NCI-H345 treated with DMSO at 0.1 percent for 48 hours (cell line): ENCODE data around the gene ST8SIA3.
"Not testable (repeated sequence)": the region's sequence is repeated elsewhere in the genome, so short reads cannot be mapped to it uniquely, and the experiment has no call there.

Experiments used
- DNase-seq: peaks from one replicate; lab custom pipeline; 2025; ENCODE audit not compliant: unreplicated experiment; lab: John Stamatoyannopoulos, UW

Gene ST8SIA3

DNA sequence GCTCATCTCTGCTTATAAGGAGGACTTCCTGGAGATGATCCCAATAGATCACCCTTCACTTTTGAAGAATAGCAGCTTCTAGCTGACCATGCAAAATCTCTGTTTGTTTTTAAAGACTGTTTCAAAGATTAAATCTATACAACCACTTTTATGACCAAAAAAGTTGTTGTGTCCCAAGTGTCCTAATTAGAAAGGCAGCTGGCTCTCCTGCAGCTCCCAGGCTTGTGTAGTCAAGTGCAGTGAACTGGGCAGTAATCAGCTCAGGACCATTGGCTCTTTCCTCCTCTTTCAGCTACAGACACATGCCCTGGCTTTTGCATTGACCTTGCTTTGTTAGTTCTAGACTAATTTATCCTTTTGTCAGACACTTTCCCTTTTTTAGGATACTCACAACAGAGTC, 10.4 kb downstream of the ST8SIA3 start:
- no peak for DNase-seq

DNA sequence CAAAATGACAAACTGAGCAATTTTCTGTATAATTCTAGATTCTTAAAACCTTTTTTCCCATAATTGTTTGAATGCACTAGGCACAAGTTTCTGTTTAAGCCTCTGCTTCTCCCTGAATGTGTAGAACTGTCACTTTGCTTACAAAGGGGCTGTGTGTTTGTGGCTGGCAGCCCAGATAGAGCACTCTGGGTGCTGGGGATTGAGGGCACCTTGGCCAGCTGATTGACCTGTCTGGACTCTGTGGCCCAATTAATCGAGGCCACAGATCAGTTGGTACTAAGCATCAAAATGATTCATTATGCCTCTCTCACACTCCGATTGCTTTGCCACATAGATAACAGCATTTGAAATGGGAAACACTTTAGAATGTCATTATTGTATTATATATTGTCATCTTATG, 12.1 kb downstream of the ST8SIA3 start:
- no peak for DNase-seq

DNA sequence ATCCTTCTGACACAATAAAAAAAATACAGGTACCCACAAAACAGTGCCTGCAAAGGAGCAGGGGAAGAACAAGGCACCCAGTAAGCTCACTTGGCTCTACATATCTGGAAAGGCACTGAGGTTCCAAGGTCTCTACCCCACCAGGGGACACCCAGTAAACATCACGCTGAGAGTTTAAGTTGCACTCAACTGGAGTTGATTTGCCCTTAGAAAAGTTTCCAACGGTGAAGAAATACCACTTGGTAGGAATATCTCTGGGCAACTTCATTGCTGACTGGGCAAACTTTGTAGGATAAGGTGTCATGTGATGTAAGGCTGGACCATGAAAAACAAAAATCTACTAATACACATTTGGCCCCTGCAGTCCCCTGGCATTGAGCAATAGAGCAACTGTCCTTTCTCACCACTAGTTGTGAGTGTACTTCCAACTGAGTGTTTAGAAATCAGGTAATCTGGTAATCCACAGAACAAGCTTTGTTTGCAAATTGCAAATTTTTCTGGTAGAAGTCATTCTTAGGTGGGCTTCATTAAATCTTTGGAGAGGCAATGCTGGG, 14.2 kb downstream of the ST8SIA3 start:
- DNase-seq: no peak

DNA sequence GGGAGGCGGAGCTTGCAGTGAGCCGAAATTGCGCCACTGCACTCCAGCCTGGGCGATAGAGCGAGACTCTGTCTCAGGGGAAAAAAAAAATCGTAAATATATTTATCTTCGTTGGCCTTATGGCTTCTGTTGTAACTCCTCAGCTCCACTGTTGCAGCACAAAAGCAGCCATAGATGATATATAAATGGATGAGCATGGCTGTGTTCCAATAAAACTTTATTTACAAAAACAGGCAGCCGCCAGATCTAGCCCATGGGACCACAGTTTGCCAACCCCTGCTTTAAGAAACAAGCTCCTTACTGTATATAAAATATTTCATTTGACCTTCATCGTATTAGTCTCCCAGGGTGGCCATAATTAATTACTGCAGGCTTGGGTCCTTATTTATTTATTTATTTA, 20.1 kb downstream of the ST8SIA3 start:
- DNase-seq: no peak

DNA sequence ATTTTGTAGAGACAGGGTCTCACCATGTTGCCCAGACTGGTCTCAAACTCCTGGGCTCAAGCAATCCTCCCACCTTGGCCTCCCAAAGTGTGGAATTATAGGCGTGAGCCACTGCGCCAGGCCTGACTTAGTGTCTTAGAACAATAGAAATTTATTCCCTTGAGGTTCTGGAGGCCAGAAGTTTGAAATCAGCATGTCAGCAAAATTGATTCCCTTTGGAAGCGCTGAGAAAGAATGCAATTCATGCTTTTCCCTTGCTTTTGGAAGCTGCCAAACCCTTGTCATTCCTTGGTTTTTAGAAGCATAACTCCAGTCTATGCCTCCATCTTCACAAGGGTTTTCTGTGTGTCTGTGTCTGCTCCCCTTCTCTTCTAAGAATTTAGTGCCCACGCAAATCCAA, 20.7 kb downstream of the ST8SIA3 start:
- no peak for DNase-seq

DNA sequence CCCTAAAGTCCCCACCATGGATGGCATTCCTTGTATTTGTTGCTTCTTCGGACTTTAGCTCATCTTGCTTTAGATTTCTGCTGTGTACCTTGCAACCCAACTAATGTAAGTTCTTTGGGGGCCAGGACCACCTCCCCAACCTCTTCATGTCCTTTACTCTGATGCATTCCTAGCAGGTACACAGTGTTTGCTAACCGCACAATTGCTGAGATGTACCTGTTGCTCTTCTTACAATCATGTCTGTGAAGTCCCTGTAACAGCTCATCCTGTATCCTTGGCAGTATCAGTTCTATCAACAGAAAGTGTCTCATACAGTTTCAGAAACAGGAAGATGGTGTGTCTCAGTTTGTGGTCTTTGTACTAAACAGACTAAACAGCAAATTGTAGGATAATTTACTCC, 24.1 kb downstream of the ST8SIA3 start:
- no peak for DNase-seq

DNA sequence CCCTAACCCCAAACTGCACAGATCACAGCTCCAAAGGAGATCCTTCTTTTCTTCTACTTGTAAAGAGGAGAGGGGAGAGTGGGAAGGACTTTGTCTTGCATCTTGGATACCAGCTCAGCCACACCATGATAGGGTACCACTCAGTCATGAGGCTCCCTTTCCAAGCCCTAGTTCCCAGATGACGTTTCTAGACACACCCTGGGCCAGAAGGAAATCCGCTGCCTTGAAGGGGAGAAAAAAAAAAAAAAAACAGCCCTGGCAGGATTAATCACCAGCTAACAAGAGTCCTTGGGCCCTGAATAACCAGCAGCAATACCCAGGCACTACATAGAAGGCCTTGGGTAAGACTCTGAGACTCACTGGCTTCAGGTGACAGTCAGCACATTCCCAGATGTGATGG, 36.9 kb downstream of the ST8SIA3 start:
- DNase-seq: no peak

DNA sequence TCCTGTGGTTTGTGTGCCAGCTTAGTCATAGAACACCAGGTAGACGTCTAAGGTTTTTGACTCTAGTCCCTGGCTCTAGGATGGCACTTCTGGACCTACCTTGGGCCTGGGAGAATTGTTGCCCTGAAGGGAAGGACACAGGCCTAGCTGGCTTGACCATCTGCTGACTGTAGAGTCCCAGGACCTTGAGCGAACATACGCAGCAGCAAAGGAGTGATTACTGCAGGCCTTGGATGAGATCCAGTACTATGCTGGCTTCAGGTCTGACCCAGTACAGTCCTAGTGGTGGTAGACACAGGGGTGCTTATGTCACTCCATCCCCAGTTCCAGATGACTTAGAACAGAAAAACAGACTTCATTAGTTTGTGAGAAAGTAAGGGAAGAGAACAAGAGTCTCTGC, 37.7 kb downstream of the ST8SIA3 start:
- no peak for DNase-seq

DNA sequence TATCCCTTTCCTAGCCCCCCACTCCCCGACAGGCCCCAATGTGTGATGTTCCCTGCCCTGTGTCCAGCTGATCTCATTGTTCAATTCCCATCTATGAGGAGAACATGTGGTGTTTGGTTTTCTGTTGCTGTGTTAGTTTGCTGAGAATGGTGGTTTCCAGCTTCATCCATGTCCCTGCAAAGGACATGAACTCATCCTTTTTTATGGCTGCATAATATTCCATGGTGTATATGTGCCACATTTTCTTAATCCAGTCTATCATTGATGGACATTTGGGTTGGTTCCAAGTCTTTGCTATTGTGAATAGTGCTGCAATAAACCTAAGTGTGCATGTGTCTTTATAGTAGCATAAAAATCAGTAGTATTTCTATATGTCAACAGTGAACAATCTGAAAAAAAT, 42.4 kb downstream of the ST8SIA3 start:
- DNase-seq: not testable (repeated sequence)

DNA sequence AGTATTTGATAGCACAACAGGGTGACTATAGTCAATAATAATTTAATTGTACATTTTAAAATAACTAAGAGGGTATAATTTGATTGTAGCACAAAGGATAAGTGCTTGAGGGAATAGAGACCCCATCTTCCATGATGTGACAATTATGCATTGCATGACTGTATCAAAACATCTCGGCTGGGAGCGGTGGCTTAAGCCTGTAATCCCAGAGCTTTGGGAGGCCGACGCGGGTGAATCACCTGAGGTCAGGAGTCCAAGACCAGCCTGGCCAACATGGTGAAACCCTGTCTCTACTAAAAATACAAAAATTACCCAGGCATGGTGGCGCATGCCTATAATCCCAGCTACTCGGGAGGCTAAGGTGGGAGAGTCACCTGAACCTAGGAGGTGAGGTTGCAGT, 44.5 kb downstream of the ST8SIA3 start:
- DNase-seq: not testable (repeated sequence)

DNA sequence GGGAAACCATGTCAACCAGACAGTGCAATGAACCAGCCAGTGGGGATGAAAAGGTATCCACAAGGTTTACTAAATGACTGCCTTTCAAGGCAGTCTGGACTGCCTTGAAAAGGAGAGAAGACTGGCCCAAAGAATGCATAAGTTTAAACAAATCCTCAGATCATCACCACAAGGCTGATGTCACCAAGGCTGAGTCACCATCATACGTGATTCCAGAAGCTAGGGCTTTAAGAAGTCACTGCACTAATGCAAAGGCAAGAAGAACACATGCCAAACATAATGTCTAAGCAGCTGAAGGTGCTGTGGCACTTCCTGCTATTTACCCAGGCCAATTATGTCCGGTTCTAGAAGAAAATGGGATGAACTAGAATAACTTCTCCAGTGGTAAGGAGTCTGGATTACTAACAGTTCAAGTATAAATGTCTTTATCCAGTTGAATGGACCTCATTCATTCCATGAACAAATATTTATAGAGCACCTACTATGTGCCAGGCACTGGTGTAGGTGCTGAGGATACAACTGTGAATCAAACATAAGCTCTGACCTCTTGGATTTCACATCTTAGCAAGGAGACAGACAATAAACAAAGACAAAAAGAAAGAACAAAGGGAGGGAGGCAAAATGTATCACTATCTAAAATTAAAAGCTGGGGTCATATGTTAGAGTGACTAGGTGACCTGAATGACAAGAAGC, 45.2 kb downstream of the ST8SIA3 start:
- DNase-seq: no peak

DNA sequence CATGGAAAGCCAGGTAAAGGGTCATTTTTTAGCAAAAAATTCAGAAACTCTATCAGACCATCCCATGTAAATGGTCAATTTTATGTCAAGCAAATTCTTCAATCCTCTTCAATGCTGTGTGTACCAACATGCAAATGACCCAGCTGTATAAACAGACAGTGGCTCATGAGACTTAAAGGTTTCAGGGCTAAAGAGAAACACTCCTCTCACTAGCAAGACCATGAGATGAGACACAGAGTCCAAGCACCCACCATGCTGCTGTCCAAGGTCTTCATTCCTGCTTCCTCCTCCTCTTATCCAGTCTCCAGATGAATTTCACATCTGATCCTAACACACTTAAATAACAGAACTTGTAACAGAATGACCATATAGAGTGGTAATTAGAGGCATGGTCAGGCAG, 52.0 kb downstream of the ST8SIA3 start:
- DNase-seq: no peak

DNA sequence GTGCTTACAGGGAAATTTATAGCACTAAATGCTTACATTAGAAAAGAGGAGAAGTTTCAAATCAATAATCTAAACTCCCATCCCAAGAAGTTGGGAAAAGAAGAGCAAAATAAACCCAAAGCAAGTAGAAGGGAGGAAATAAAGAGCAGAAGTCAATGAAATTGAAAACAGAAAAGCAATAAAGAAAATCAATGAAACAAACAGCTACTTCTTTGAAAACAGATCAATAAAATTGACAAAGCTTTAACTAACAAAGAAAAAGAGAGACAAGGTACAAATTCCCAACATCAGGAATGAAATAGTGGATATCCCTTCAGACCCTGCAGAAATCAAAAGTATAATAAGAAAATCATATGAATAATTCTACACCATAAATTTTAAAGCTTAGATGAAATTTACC, 57.3 kb downstream of the ST8SIA3 start:
- DNase-seq: no peak

DNA sequence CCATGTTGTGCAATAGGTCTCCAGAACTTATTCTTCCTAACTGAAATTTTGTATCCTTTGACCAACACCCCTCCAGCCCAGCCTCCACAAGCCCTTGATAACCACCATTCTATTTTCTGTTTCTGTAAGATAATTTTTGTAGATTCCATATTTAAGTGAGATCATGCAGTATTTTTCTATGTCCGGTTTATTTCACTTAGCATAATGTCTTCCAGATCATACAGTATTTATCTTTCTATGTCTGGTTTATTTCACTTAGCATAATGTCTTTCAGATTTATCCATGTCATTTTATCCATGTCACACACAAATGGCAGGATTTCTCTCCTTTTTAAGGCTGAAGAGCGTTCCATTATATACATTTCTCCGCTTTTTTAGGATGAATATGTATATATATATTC, 58.4 kb downstream of the ST8SIA3 start:
- DNase-seq: no peak

DNA sequence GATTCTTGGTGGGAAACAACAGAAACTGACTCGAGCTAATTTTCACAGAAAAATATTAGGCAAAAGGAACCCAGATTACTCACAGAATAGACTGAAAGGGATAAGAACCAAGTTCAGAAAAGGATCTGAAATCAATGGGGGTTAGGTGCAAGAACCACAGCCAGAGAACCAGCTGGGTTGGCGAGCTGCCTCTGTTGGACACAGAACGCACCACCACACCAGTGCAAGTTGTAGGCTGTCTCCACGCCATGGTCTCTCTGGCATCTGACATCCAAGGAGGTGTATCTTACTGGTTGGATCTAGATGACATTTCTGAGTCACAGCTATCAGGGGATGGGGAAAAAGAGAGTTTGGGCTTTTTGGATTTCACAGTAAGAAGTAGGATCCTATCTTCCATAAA, 64.2 kb downstream of the ST8SIA3 start:
- DNase-seq: no peak
